HTR-8/SVneo (cell line): ENCODE data around the gene REEP6.
A peak's percentile ranks its signal among the peaks of the same experiment; 100 is the strongest.

Source experiments
- DNase-seq: peaks from one replicate; pipeline ENCODE4 v3.0.0; 2011; ENCODE audit warnings: low spot score, mixed read lengths; ENCODE audit not compliant: insufficient read length
- FAIRE-seq: peaks from 2 replicates; lab custom pipeline; 2011; peaks lifted over from hg19 to GRCh38; lab: Jason Lieb, UNC

The REEP6 gene

DNA sequence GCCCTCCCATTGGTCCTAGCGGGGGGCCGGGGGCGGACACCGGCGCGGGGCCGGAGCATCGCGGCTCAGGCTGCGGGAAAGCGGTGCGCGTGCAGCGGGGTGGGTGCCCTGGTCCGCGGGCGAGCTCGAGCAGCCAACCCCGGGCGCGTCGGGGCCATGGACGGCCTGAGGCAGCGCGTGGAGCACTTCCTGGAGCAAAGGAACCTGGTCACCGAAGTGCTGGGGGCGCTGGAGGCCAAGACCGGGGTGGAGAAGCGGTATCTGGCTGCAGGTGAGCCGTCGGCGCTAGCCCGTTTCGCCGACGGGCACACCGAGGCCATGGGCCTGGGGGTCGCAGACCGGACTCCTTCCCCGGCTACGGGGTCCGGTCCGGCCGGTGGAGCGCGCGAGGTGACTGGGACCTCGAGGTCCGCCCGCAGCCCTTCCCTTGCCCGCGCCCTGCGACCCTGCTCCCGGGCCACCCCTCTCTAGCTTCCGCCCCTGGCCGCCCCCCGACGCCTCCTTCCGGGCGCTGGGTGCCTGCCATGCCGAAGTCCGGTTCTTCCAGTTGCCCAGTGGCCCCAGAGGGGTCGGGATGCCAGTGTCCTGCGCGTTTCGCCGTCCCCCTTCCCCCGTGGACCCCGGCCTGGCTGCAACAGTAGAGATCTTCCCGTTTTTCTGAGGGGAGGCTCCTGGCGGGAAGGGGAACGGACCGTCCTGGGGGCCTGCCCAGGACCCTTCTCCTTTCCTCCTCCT lies at the start of gene REEP6:
Gene REEP6 (plus strand): TSS at position 68 of the 735 bp plus-strand sequence. CDS start 89 bp downstream, at position 157.
- no peak for FAIRE-seq
- DNase-seq = no peak

DNA sequence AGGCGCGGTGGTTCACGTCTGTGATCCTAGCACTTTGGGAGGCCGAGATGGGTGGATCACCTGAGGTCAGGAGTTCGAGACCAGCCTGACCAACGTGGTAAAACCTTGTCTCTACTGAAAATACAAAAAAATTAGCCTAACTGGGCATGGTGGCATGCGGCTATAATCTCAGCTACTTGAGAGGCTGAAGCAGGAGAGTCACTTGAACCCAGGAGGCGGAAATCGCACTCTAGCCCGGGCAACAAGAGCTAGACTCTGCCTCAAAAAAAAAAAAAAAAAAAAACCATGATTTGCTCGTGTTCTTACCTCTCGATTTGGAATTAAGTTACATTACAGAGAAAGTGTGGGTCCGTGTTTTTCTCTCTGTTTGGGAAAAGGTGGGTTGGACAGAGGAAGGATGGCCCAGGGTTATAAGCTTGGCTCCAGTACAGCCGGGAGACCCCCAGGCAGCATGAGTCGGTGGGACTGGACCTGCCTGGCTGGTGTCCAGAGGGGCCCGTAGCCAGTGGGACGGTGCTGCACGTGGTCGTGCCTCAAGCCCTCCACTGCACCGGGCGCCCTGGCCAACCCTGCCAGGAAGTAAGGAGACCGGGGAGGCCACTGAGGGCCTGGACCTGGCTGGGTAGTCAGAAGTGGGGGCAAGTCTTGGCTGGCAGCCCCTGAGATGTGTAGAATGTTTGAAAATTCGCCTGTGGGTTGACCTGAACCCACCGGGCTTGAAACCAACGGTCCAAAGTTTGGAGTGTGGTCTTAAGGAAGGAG lies 49.1 kb upstream of the REEP6 start:
- FAIRE-seq = no peak

DNA sequence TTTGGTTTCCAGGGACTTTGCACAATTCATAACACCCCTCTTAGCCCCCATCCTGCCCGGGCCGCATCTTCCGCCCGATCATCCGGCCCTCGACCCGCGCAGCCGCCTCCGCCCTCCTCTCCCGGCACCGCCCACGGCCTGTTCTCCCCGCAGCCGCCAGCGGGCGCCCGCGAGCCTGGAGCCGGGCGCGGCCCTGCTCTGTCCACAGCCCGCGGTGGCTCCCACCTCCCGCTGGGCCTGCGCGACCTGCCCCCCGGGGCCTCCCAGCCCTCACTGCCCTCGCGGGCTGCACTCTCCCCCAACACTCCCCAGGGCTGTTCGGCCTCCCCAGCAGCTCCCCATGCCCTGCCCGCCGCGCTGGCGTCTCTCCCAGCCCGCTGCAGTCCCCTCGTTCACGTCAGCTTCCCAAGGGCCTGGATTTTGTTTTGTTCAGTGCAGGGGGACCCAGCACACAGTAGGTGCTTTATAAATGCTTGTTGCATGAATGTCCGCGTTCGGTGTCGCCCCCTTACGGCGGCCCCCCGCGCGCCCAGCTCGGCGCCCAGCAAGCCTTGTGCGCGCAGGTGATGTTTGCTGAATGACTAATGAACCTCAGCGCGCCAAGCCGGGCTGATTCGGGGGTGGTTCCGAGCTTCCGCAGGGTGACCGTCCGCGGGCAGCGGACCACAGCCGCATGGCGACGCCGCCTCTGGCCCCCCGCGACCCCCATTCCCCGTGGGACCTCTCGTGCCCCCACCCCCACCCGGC lies 45.6 kb upstream of the REEP6 start:
- DNase-seq (peak; percentile 81), FAIRE-seq (peak; percentile 67)

More for the DNA sequence above, 49.1 kb upstream of the REEP6 start:
- DNase-seq = no peak

DNA sequence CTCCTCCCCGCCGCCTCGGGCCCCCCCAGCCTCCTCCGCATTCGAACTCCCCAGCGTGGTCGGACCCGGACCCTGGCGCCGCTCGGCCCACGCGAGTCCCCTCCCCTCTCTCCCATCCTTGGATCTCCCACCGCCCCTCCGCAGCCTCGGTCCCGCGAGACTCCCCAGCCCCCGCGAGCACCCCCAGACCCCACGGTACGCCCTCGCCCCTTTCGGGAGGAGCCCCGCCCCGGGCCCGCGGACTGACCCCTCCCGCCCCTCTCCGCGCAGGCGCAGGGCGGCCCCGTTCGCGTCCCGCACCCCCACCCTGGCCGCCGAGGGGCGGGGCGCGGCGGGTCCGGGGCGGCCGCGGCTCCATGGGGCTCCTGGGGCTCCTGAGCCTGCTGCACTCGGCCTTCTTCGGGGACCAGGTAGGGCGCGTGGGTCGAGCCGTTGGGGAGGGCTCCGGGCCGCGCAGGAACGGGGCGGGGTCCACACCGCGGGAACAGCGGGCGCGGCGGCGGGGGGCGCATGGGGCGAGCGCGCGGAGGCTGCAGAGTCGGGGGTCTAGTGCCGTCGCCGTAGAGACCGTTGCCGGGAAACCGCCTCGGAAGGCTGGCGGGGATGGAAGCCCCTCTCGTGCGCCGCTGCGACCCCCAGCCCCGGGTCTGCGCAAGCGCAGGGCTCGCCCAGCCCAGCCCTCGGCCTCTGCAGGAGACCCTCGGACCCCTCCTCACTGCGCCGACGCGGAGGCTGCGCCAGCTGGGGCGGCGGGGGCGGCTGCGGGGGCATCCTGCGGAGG lies 44.9 kb upstream of the REEP6 start:
- peak; percentile 51 for FAIRE-seq
- peak; percentile 86 for DNase-seq

DNA sequence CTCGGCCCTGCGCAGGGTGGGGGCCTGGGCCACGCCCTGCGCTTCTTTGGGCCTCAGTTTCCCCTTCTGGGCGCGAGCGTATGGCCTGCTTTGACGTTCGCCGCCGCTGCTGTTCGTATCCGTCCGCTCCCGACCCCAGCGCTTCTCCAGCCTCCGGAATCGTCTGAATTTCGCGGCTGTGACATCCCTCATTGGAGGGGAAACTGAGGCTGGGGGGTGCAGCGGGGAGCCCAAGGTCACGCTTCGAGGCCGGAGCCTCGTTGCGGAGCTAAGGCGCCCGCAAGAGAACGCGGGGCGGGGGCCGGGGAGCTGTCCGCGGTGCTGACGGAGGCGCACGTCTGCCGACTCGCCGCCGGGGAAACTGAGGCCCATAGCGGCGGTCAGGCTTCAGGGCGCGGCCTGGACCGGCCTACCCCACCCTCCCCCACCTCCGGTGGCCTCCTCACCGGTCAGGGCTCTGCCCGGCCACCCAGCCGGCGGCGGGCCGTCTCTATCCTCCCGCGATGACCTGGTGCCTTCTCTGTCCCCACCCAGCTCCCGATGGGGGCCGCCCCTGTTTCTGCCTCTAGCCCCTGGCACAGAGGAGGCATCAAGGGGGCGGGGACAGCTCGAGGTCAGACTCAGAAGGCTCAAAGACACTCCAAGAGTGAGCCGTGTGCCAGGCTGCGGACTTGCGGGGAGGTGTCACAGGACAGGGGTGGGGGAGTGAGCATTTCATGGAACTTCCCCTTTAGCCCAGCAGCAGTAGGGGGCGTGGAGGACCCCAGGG lies 44.1 kb upstream of the REEP6 start:
- no peak for DNase-seq

DNA sequence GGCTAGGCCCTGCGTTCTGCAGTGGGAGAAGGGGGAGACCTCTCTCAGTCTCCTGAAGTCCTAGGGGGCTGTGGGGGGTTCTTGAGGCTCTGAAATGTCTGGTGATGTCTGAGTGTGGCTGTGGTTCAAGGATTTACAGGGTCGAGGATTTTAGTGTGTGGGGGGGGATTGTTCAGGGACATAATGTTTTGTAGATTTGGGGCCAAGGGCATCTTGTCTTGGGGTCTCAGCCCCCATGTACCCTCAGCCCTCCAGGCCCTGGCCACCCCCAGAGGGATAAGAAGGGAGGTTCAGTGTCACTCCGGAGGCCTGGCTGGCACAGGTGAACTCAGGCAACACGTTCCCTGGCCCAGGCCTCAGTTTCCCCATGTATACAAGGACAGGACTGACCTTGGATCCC lies 43.5 kb upstream of the REEP6 start:
- no peak for DNase-seq
- no peak for FAIRE-seq

More for the DNA sequence above, 44.1 kb upstream of the REEP6 start:
- no peak for FAIRE-seq

DNA sequence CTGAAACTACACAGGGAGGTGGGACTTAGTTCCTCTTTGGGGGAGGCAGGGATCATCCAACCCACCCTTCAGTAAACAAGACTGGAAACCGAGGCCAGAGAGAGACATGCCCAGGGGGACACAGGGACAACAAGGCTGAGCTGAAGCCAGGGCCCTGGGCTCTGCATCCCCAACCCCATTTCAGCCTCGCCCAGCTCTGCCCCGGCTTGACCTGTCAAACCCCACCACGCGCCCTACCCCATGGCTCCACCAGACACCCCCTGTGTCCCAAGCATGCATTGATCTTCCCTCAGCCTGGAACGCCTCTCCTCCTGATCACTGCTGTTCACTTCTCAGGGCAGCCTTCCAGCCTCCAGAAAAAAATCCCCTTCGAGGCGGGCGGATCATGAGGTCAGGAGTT lies 43.0 kb upstream of the REEP6 start:
- FAIRE-seq = no peak
- no peak for DNase-seq

GRCh38 chr19:1449467-1450442 lies 41.2 kb upstream of the REEP6 start, which contains the start of gene APC2:
TSS of gene APC2 (plus strand) at chr19:1450121. CDS start at chr19:1453002, 2,881 bp downstream.
- FAIRE-seq (no peak), DNase-seq (no peak)

GRCh38 chr19:1450735-1451731 lies 39.9 kb upstream of the REEP6 start:
- FAIRE-seq (no peak), DNase-seq (no peak)

- no peak for DNase-seq
- FAIRE-seq = no peak
These were observed 38.8 kb upstream of the REEP6 start for GRCh38 chr19:1451916-1452801.

GRCh38 chr19:1452802-1453524 lies 38.0 kb upstream of the REEP6 start:
- FAIRE-seq = no peak
- DNase-seq = no peak

DNA sequence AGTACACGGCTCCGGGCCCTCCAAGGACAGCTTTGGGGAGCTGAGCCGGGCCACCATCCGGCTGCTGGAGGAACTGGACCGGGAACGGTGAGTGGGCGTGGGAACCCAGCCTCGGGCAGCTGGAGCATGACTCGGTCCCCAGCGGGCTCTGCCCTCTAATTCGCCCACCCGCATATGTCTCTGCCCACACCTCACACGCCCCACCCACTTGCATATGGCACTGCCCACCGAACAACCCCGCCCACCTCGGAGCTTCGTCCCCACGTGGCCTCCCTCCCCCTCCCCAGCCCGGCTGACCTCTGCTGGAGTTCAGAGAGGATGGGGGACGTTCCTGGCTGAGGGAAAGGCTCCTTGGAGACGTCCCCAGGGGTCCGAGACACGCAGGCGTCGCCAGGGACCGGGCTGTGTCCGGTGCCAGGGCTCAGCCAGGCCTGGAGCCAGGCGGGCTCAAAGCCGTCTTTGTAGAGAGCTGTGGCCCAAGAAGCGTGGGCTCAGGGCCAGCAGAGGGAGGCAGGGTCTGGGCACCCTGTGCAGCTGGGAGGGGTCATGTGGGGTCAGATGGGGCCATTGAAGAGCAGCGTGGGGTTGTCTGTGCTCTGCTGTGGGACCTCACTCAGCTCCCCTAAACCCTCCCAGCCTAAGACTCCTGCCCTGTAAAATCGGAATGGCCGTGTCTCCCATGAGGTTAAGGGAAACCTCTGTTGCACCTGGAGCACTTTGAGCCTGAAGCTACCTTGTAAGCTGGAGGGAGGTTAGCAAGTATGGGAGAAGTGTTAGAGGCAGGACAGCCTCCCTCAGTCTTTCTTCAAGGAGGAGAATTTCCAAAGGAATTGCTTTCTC lies 37.2 kb upstream of the REEP6 start:
- FAIRE-seq (no peak), DNase-seq (no peak)

GRCh38 chr19:1455002-1455335 lies 36.0 kb upstream of the REEP6 start:
- FAIRE-seq = no peak
- DNase-seq = no peak

- DNase-seq (no peak), FAIRE-seq (no peak)
These were observed 35.5 kb upstream of the REEP6 start for GRCh38 chr19:1455336-1456120.
